ENCODE measurements around the gene SIL1. TPM values are rescaled to one million over a fixed set of nuclear protein-coding genes. Genes with fewer than 3 reads are reported as not detected.
A peak's percentile ranks its signal among the peaks of the same experiment; 100 is the strongest.

SIL1 gene
- polyA plus RNA-seq, 4 donors = 21.6 to 68.2 (median 35.4) TPM

DNA sequence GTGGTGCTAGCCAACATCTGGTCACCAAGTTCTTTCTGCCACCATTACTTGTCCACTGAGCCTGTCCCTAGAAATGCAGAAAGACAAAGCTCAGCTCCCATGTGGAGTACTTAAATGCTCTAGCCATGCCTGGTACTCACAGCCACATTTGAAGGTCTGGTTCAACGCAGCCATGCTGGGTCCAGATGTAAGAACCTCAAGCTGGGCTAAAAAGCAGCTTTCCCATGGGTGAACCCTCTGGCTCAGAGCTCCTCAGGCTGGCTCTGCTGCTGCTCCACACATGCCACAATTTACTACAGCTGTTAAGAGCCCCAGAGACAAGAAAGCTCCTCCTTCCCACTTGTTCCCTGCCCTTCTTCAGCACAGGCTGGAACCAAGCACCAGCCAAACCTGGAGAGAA, 225.9 kb downstream of the SIL1 start:
- FAIRE-seq (no peak), DNase-seq (no peak)
- 89 to 96% (median 94%) methylated on average over 1 of the region's 1 CpG for WGBS, 3 donors
- Histone ChIP-seq H3K27me3 (ENCODE audit: control insufficient read depth in 3 of 3, insufficient read depth in 3 of 3, low read length in 3 of 3) (no peaks in the 10 kb centered on the region), H3K4me1 (ENCODE audit: control insufficient read depth in 3 of 3, insufficient read depth in 2 of 3, low read depth in 1 of 3, low read length in 2 of 3) (peaks cover 0 to under 1% (median 0%) of the 10 kb centered on the region in 3 donors), H3K4me3 (ENCODE audit: low read depth in 1 of 3, low read length in 3 of 3) (no peak overlapping the region), H3K9me3 (ENCODE audit: control insufficient read depth in 2 of 2, insufficient read depth in 1 of 2, low read depth in 1 of 2, low read length in 1 of 2) (no peaks in the 10 kb centered on the region), H3K36me3 (ENCODE audit: control insufficient read depth in 3 of 3, insufficient read depth in 2 of 3, low read depth in 1 of 3, low read length in 3 of 3) (peaks cover 0 to 19% (median 0%) of the 10 kb centered on the region in 3 donors), H3K27ac (ENCODE audit: low read depth in 1 of 3, low read length in 2 of 3) (no peak overlapping the region)

DNA sequence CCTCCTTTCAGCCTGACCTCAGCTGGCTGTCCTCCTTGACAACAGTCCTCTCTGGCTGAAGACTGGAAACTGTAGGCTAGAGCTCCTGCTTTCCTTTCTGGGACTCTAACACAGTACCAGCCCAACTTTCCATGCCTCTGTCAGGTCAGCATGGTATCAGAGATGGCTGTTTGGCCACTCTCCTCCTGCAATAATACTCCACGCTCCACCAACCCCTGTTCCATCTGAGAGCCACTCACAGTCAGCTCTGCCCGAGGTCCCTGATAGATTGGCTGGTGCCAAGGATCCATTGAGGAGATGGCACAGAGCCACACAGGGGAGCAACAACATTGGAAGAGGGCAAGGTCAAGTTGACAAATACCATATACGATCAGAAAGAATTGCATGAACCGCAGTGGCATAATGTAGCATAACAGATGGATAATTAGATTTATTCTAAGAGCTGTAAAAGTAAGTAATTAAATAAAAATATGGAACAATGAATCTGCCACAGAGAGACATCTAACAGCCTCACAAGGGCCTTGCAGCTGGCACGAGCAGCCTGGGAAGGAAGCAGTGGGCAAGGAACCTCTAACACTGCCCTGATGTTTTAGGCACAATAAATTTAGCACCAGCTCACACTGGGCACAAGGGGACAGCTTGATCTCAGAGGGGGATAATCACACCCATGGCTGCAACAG, 228.7 kb downstream of the SIL1 start:
- 59 to 87% (median 74%) methylated on average over 5 of the region's 5 CpGs for whole genome bisulfite sequencing, 3 donors
- Histone ChIP-seq H3K27me3 (ENCODE audit: control insufficient read depth in 3 of 3, insufficient read depth in 3 of 3, low read length in 3 of 3) (no peaks in the 10 kb centered on the region), H3K9me3 (ENCODE audit: control insufficient read depth in 2 of 2, insufficient read depth in 1 of 2, low read depth in 1 of 2, low read length in 1 of 2) (no peaks in the 10 kb centered on the region), H3K27ac (ENCODE audit: low read depth in 1 of 3, low read length in 2 of 3) (no peak overlapping the region), H3K4me1 (ENCODE audit: control insufficient read depth in 3 of 3, insufficient read depth in 2 of 3, low read depth in 1 of 3, low read length in 2 of 3) (peaks cover 0 to 15% (median 12%) of the 10 kb centered on the region in 3 donors), H3K36me3 (ENCODE audit: control insufficient read depth in 3 of 3, insufficient read depth in 2 of 3, low read depth in 1 of 3, low read length in 3 of 3) (peaks cover 0 to 16% (median 0%) of the 10 kb centered on the region in 3 donors), H3K4me3 (ENCODE audit: low read depth in 1 of 3, low read length in 3 of 3) (no peak overlapping the region)
- FAIRE-seq (no peak), DNase-seq (no peak)

DNA sequence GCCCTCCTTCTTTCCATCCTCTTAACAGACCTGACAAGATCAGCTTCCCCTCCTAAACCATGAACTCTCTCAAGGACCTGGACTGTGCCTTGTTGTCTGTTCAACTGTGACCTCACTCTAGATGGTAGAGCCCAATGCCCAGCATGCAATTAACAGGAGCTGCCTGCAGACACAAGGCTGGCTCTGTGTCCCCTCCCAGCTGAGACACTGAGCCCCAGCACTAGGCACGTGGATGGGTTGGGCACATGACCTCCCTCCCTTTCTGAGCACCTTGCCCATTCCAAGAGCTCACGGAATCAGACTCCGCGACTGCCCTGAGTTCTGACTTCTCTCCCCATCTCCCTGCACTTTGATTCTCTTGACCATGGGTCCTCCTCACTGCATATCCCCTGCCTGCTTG, 229.6 kb downstream of the SIL1 start:
- Histone ChIP-seq H3K4me1 (ENCODE audit: control insufficient read depth in 3 of 3, insufficient read depth in 2 of 3, low read depth in 1 of 3, low read length in 2 of 3) (peaks cover 0 to 20% (median 15%) of the 10 kb centered on the region in 3 donors), H3K27ac (ENCODE audit: low read depth in 1 of 3, low read length in 2 of 3) (no peak overlapping the region), H3K9me3 (ENCODE audit: control insufficient read depth in 2 of 2, insufficient read depth in 1 of 2, low read depth in 1 of 2, low read length in 1 of 2) (no peaks in the 10 kb centered on the region), H3K27me3 (ENCODE audit: control insufficient read depth in 3 of 3, insufficient read depth in 3 of 3, low read length in 3 of 3) (no peaks in the 10 kb centered on the region), H3K36me3 (ENCODE audit: control insufficient read depth in 3 of 3, insufficient read depth in 2 of 3, low read depth in 1 of 3, low read length in 3 of 3) (peaks cover 0 to 16% (median 0%) of the 10 kb centered on the region in 3 donors), H3K4me3 (ENCODE audit: low read depth in 1 of 3, low read length in 3 of 3) (no peak overlapping the region)
- WGBS, 3 donors = 80 to 88% (median 80%) methylated on average over 4 of the region's 4 CpGs
- no peak for DNase-seq
- FAIRE-seq = no peak

DNA sequence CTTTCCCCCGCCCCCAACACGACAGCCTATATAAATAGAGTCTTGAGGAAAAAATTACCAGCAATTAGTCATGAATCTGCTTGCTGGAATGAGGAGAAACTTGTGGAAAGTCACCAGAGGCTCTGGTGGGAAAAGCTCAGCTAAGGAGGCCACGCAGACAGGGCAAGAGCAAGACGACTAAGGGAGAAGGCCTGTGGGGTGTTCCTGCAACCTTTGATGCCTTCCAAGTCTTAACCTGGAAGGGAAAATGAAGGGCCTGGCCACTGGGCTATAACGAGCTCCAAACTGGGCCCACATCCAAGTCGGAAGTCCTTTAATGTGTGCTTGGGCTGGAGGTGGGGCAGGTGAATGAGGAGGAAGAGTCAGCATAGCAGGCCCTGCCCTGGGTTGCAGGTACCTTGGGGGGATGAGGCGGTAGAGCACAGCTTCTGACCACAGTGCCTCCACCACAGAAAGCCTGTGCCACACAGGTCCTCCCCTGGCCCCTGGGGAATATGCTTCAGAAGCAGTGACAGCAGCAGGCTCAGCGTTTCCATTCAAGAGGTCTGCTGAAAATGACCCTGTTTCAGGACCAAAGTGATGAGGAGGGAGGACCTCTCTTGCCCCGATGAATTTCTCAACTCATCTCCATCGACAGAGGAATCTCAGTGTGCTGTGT, 230.2 kb downstream of the SIL1 start:
- WGBS, 3 donors = 41 to 69% (median 52%) methylated on average over 10 of the region's 10 CpGs
- DNase-seq (peak in 1 of 2 donors; percentile 95), FAIRE-seq (no peak)
- H3K27me3 ChIP-seq (ENCODE audit: control insufficient read depth in 3 of 3, insufficient read depth in 3 of 3, low read length in 3 of 3) = no peaks in the 10 kb centered on the region
- H3K27ac ChIP-seq (ENCODE audit: low read depth in 1 of 3, low read length in 2 of 3) = no peak overlapping the region
- H3K36me3 ChIP-seq (ENCODE audit: control insufficient read depth in 3 of 3, insufficient read depth in 2 of 3, low read depth in 1 of 3, low read length in 3 of 3) = peaks cover 0 to 16% (median 0%) of the 10 kb centered on the region in 3 donors
- H3K4me3 ChIP-seq (ENCODE audit: low read depth in 1 of 3, low read length in 3 of 3) = no peak overlapping the region
- peaks cover 0 to 27% (median 15%) of the 10 kb centered on the region in 3 donors for H3K4me1 ChIP-seq (ENCODE audit: control insufficient read depth in 3 of 3, insufficient read depth in 2 of 3, low read depth in 1 of 3, low read length in 2 of 3)
- H3K9me3 ChIP-seq (ENCODE audit: control insufficient read depth in 2 of 2, insufficient read depth in 1 of 2, low read depth in 1 of 2, low read length in 1 of 2) = no peaks in the 10 kb centered on the region

DNA sequence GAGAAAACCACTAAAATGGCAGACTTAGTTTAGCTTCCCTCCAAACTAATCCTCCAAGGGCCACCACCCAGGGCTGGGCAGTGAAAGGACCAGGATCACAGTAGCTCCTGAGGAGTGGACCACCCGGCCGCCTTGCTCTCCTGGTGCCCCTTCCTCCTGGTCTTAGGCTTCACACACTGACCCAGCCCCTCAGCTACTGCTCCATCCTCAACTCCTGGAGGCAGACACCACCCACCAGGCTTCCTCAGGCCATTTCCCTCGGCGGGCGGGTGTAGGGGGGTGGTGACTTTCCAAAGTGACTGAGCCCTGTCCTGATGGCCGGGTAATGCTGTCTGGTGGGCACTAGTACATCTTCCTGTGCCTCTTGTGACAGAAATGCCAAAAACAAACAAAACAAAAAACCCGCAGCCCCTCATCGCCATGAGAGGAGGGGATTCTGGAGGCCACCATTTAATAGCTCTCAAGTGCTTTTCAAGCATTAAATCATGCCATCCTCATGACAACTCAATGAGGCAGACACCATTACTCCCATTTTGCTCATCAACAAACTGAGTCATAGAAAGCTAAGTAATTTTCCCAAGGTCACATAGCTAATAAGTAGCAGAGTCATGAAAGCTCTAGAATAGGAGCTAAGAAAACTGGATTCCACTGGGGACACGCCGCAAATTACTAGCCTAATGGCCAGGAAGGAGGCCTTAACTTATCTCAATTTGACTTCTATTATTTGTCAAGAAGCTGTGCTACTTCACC, 231.8 kb downstream of the SIL1 start:
- peaks cover 0 to 27% (median 15%) of the 10 kb centered on the region in 3 donors for H3K4me1 ChIP-seq (ENCODE audit: control insufficient read depth in 3 of 3, insufficient read depth in 2 of 3, low read depth in 1 of 3, low read length in 2 of 3)
- WGBS, 3 donors = 97 to 100% (median 97%) methylated on average over 10 of the region's 10 CpGs

DNA sequence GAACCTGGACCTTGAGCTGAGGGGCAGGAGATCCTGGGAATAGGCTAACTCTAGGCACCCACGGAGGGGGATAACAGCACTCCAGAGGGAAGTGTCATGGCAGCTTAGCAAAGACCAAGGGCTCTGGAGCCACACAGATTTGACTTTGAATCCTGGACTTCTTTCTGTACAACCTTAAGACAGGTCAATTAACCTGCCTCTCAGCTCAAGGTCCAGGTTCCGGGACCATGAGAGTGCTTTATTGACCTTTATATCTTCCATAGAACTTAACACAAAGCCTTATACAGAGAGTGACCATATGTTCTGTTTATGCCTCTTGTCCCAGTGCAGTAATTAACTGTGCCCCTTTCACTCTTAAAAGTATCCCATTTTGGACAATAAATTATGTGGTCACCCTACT, 232.5 kb downstream of the SIL1 start:
- Histone ChIP-seq H3K9me3 (ENCODE audit: control insufficient read depth in 2 of 2, insufficient read depth in 1 of 2, low read depth in 1 of 2, low read length in 1 of 2) (no peaks in the 10 kb centered on the region), H3K4me3 (ENCODE audit: low read depth in 1 of 3, low read length in 3 of 3) (no peak overlapping the region), H3K27me3 (ENCODE audit: control insufficient read depth in 3 of 3, insufficient read depth in 3 of 3, low read length in 3 of 3) (no peaks in the 10 kb centered on the region), H3K4me1 (ENCODE audit: control insufficient read depth in 3 of 3, insufficient read depth in 2 of 3, low read depth in 1 of 3, low read length in 2 of 3) (peaks cover 0 to 27% (median 15%) of the 10 kb centered on the region in 3 donors), H3K36me3 (ENCODE audit: control insufficient read depth in 3 of 3, insufficient read depth in 2 of 3, low read depth in 1 of 3, low read length in 3 of 3) (peaks cover 0 to 8% (median 0%) of the 10 kb centered on the region in 3 donors), H3K27ac (ENCODE audit: low read depth in 1 of 3, low read length in 2 of 3) (peak overlapping the region in 2 of 3 donors; percentile 30 to 67)
- FAIRE-seq (no peak), DNase-seq (peak in 1 of 2 donors; percentile 81)
- WGBS, 3 donors = 49 to 82% (median 78%) methylated on average over 2 of the region's 2 CpGs

More for the DNA sequence above, 231.8 kb downstream of the SIL1 start:
- Histone ChIP-seq H3K27ac (ENCODE audit: low read depth in 1 of 3, low read length in 2 of 3) (no peak overlapping the region), H3K27me3 (ENCODE audit: control insufficient read depth in 3 of 3, insufficient read depth in 3 of 3, low read length in 3 of 3) (no peaks in the 10 kb centered on the region), H3K9me3 (ENCODE audit: control insufficient read depth in 2 of 2, insufficient read depth in 1 of 2, low read depth in 1 of 2, low read length in 1 of 2) (no peaks in the 10 kb centered on the region), H3K36me3 (ENCODE audit: control insufficient read depth in 3 of 3, insufficient read depth in 2 of 3, low read depth in 1 of 3, low read length in 3 of 3) (peaks cover 0 to 8% (median 0%) of the 10 kb centered on the region in 3 donors), H3K4me3 (ENCODE audit: low read depth in 1 of 3, low read length in 3 of 3) (no peak overlapping the region)
- FAIRE-seq (no peak), DNase-seq (no peak)

DNA sequence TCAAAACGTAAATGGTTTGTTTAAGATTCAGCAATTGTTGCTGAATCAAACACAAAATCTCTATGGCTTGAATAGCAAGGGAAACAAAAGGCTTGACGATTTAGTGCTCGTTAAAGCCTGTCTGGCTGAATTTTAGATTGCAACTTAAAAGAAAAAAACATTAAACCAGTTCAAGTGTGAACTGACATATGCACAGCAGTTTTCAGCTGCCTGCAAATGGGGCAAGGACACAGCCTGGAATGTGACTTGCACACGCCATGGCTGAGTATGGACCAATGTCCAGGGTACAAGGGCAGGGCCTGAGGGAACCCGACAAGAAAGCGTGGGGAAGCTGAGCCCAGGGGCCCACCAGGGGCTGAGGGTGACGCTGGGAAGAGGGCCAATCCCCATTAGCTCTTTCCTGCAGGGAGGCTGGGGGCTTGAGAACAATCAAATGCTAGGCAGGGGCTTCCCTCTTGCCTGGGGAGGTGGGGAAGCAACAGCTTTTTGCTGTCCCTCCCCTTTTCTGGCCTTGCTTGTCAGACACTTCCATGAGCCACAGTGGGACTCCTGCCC, 233.4 kb downstream of the SIL1 start:
- Histone ChIP-seq H3K4me1 (ENCODE audit: control insufficient read depth in 3 of 3, insufficient read depth in 2 of 3, low read depth in 1 of 3, low read length in 2 of 3) (peaks cover 0 to 27% (median 15%) of the 10 kb centered on the region in 3 donors), H3K27ac (ENCODE audit: low read depth in 1 of 3, low read length in 2 of 3) (peak overlapping the region in 1 of 3 donors; percentile 67), H3K4me3 (ENCODE audit: low read depth in 1 of 3, low read length in 3 of 3) (no peak overlapping the region), H3K36me3 (ENCODE audit: control insufficient read depth in 3 of 3, insufficient read depth in 2 of 3, low read depth in 1 of 3, low read length in 3 of 3) (peaks cover 0 to 8% (median 0%) of the 10 kb centered on the region in 3 donors), H3K27me3 (ENCODE audit: control insufficient read depth in 3 of 3, insufficient read depth in 3 of 3, low read length in 3 of 3) (no peaks in the 10 kb centered on the region), H3K9me3 (ENCODE audit: control insufficient read depth in 2 of 2, insufficient read depth in 1 of 2, low read depth in 1 of 2, low read length in 1 of 2) (no peaks in the 10 kb centered on the region)
- WGBS, 3 donors = 61 to 67% (median 65%) methylated on average over 7 of the region's 7 CpGs
- DNase-seq = peak; percentile 38 to 81
- FAIRE-seq = no peak
